ENCODE results near the gene OOSP4B. TPM values are rescaled to one million over a fixed set of nuclear protein-coding genes. Genes with fewer than 3 reads are reported as not detected.

Gene OOSP4B
- total and polyA plus RNA-seq, 11 donors = not detected

DNA sequence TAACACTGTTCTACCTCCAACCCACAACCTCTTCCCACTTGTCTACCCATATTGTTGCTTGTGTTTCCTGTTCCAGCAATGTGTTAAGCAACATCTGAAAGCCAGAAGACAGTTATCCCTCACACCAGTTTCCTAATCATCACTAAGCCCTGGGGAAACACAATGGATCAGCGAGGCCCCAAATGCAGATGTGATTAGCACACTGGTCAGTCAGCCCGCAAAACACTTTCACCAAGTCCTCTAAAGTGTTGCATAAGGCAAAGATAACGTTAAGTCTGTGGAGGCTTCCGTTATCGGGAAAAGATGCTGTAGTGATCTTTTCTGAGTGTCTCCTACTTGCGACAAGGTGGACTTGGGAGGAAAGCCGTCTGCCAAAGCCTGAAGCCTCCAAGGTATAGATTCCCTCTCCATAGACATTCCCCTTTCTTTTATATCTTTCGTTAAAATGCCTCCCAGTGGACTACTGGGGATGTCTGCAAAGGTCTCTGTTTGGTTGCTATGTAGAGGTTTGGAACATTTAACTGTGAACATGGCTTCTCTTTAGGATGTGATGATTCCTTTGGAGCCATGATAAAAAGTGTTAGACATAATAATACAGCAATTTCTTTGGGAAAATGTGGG is 39.5 kb downstream of the OOSP4B start, which contains the start of gene MS4A3:
TSS of gene MS4A3 (plus strand) at position 317 of the 621 bp plus-strand sequence. CDS start 4,496 bp downstream, outside the sequence.
- H3K27ac ChIP-seq = no peak within 1 kb of the TSS
- no peak for DNase-seq
- TF ChIP-seq, protein P1, sequence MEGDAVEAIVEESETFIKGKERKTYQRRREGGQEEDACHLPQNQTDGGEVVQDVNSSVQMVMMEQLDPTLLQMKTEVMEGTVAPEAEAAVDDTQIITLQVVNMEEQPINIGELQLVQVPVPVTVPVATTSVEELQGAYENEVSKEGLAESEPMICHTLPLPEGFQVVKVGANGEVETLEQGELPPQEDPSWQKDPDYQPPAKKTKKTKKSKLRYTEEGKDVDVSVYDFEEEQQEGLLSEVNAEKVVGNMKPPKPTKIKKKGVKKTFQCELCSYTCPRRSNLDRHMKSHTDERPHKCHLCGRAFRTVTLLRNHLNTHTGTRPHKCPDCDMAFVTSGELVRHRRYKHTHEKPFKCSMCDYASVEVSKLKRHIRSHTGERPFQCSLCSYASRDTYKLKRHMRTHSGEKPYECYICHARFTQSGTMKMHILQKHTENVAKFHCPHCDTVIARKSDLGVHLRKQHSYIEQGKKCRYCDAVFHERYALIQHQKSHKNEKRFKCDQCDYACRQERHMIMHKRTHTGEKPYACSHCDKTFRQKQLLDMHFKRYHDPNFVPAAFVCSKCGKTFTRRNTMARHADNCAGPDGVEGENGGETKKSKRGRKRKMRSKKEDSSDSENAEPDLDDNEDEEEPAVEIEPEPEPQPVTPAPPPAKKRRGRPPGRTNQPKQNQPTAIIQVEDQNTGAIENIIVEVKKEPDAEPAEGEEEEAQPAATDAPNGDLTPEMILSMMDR (IDR thresholded peaks at IDR 0.05) = no peak
- no peak for TF ChIP-seq POLR2A (IDR thresholded peaks at IDR 0.05)
- WGBS, 4 donors = 44 to 60% (median 55%) methylated on average over 8 of the region's 8 CpGs
- no peak within 1 kb of the TSS for H3K4me3 ChIP-seq
- H3K27me3 ChIP-seq = no peaks in the 10 kb centered on the region
- peaks cover 0 to 6% (median 0%) of the 10 kb centered on the region in 12 donors for H3K9me3 ChIP-seq
- H3K4me1 ChIP-seq = peaks cover 0 to 3% (median 0%) of the 10 kb centered on the region in 12 donors
- no peaks in the 10 kb centered on the region for H3K36me3 ChIP-seq
- intact Hi-C loops (cut with DNase I) = no loop called here
- ATAC-seq = no peak

DNA sequence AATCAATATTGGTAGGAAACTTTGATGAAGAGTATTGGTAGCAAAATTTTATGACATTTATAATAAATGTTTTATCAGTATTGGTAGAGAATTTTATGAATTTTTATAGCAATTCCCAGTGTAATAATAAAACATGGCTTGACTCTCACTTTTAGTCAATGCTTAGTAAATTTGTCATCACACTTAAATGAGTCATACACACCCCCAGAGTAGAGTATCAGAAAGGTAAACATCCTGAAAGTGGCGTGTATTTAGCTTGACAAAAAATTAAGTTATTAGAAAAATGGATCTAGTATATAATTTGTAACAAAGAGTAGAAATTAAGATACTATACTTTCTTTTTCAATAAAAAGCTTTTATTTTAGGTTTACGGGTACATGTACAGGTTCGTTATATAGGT is 42.1 kb downstream of the OOSP4B start:
- Histone ChIP-seq H3K27ac (no peak overlapping the region), H3K27me3 (no peaks in the 10 kb centered on the region), H3K4me1 (peaks cover 0 to 3% (median 0%) of the 10 kb centered on the region in 12 donors), H3K36me3 (no peaks in the 10 kb centered on the region), H3K4me3 (no peak overlapping the region), H3K9me3 (peaks cover 0 to 4% (median 0%) of the 10 kb centered on the region in 12 donors)
- intact Hi-C loops (cut with DNase I) = no loop called here
- TF ChIP-seq POLR2A (IDR thresholded peaks at IDR 0.05) = no peak
- no peak for DNase-seq
- ATAC-seq = no peak
- WGBS, 4 donors = 79 to 86% (median 80%) methylated on average over 3 of the region's 3 CpGs

DNA sequence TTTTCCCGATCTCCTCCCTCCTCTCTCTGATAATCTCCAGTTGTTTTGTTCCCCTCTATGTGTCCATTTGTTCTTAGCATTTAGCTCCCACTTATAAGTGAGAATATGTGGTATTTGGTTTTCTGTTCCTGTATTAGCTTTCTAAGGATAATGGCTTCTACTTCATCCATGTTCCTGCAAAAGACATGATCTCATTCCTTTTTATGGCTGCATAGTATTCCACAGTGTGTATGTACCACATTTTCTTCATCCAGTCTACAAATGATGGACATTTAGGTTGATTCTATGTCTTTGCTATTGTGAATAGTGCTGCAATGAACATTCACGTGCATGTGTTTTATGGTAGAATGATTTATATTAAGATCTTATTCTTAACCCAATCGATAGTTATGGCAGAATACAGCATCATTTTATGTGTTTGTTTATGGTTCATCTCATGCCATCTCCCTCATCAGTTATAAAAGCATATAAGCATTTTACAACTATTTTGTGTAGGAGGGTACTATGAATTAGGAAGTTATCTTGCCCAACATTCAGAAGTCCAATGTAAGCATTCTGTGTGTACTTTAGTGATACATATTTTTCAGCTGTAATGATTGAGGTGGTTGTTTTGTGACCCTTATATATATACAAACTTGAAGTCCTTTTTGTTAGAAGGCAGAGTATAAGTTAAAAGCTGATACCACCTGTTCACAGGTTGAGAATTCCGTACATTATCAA is 42.7 kb downstream of the OOSP4B start:
- WGBS, 4 donors = 93 to 95% (median 94%) methylated on average over 4 of the region's 4 CpGs
- no peak for ATAC-seq
- TF ChIP-seq POLR2A (IDR thresholded peaks at IDR 0.05) = no peak
- TF ChIP-seq, protein P1 (IDR thresholded peaks at IDR 0.05) = no peak
- no peak overlapping the region for H3K4me3 ChIP-seq
- intact Hi-C loops (cut with DNase I) = no loop called here
- H3K9me3 ChIP-seq = peaks cover 0 to 4% (median 0%) of the 10 kb centered on the region in 12 donors
- no peaks in the 10 kb centered on the region for H3K27me3 ChIP-seq
- peaks cover 0 to 3% (median 0%) of the 10 kb centered on the region in 12 donors for H3K4me1 ChIP-seq
- H3K27ac ChIP-seq = no peak overlapping the region
- DNase-seq = no peak
- no peaks in the 10 kb centered on the region for H3K36me3 ChIP-seq

DNA sequence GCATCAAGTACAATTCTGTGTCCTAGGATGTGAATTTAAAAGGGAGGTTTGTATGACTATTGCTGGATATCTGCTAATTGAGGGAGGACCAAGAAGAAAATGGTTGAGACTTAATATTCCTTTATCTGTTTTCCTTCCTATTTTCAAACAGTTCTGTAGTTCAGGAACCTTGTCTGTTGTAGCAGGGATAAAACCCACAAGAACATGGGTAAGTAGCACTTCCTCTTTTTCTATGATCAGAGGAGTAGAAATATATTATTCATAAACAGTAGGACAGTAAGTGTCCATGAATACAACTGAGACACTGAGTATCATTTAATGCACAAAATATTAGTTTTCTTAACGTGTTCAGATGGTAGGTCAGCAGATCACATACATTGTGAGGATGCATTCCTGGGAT is 47.1 kb downstream of the OOSP4B start:
- intact Hi-C loops (cut with DNase I) = no loop called here
- H3K36me3 ChIP-seq = no peaks in the 10 kb centered on the region
- TF ChIP-seq, protein P1 (IDR thresholded peaks at IDR 0.05) = no peak
- TF ChIP-seq POLR2A (IDR thresholded peaks at IDR 0.05) = no peak
- DNase-seq (no peak), ATAC-seq (no peak)
- H3K4me3 ChIP-seq = no peak overlapping the region
- WGBS, 4 donors = 68 to 80% (median 74%) methylated on average over 1 of the region's 1 CpG
- H3K9me3 ChIP-seq = peaks cover 0 to 4% (median 0%) of the 10 kb centered on the region in 12 donors
- no peak overlapping the region for H3K27ac ChIP-seq
- no peaks in the 10 kb centered on the region for H3K4me1 ChIP-seq
- no peaks in the 10 kb centered on the region for H3K27me3 ChIP-seq

Measured in heart left ventricle (tissue), 16 donors.